Bronchial epithelial cell (primary cell): Measurements from ENCODE around the gene IFNAR2. TPM values are rescaled to one million over a fixed set of nuclear protein-coding genes. Genes with fewer than 3 reads are reported as not detected.

Experiments
- DNase-seq: peaks from one replicate; pipeline ENCODE4 v3.0.0-alpha.2; 2010; ENCODE audit warnings: low read depth
- FAIRE-seq: peaks from 2 replicates; lab custom pipeline; 2011; peaks lifted over from hg19 to GRCh38; lab: Jason Lieb, UNC
- H3K27me3 ChIP-seq: 2 replicates; pipeline ENCODE4 v1.5.1; 2011; ENCODE audit warnings: low read length; ENCODE audit not compliant: control insufficient read depth, insufficient read depth
- H3K36me3 ChIP-seq: 2 replicates; pipeline ENCODE4 v1.5.1; 2011; ENCODE audit warnings: low read length; ENCODE audit not compliant: control insufficient read depth, insufficient read depth
- H3K4me3 ChIP-seq: 2 replicates; pipeline ENCODE4 v1.5.1; 2011; ENCODE audit warnings: mild to moderate bottlenecking, low read depth, low read length, control low read depth
- CTCF ChIP-seq: IDR thresholded peaks from 2 replicates; pipeline ENCODE4 v1.5.1; 2011; ENCODE audit warnings: mild to moderate bottlenecking, moderate library complexity, low read length, control low read depth, inconsistent platforms; ENCODE audit not compliant: insufficient read depth, severe bottlenecking
- total RNA-seq: library from RNA; depleted of rRNA; stranded (reverse); fragments of >200 nt; gene quantifications from 2 replicates; pipeline ENCODE4 v1.2.1, GENCODE V29; 2014

Gene IFNAR2
- total RNA-seq, 1 donor from 2014 or later: 2.1 TPM

GRCh38 chr21:33202464-33203363 is 27.0 kb upstream of the IFNAR2 start:
- FAIRE-seq (no peak), DNase-seq (no peak)
- Histone ChIP-seq H3K36me3 (no peaks in the 10 kb centered on the region), H3K27me3 (no peaks in the 10 kb centered on the region), H3K4me3 (no peak overlapping the region)
- no peak for TF ChIP-seq CTCF

GRCh38 chr21:33203371-33203724 is 26.4 kb upstream of the IFNAR2 start:
- no peaks in the 10 kb centered on the region for H3K36me3 ChIP-seq
- DNase-seq: no peak
- no peak for TF ChIP-seq CTCF
- H3K4me3 ChIP-seq: no peak overlapping the region
- FAIRE-seq: no peak
- no peaks in the 10 kb centered on the region for H3K27me3 ChIP-seq

GRCh38 chr21:33205476-33205875 is 24.3 kb upstream of the IFNAR2 start:
- no peak for TF ChIP-seq CTCF

GRCh38 chr21:33206771-33207281 is 22.9 kb upstream of the IFNAR2 start:
- FAIRE-seq: no peak
- Histone ChIP-seq H3K36me3 (no peaks in the 10 kb centered on the region), H3K27me3 (no peaks in the 10 kb centered on the region), H3K4me3 (no peak overlapping the region)
- TF ChIP-seq CTCF: no peak
- DNase-seq: no peak

More at GRCh38 chr21:33205476-33205875, 24.3 kb upstream of the IFNAR2 start:
- no peaks in the 10 kb centered on the region for H3K27me3 ChIP-seq
- FAIRE-seq: no peak
- H3K4me3 ChIP-seq: no peak overlapping the region
- no peaks in the 10 kb centered on the region for H3K36me3 ChIP-seq
- no peak for DNase-seq

- FAIRE-seq (no peak), DNase-seq (no peak)
- H3K27me3 ChIP-seq: no peaks in the 10 kb centered on the region
- TF ChIP-seq CTCF: no peak
- H3K4me3 ChIP-seq: no peak overlapping the region
- no peaks in the 10 kb centered on the region for H3K36me3 ChIP-seq
These were observed 22.1 kb upstream of the IFNAR2 start for GRCh38 chr21:33207449-33208149.
